ENCODE data around the gene RPUSD2. TPM values are rescaled to one million over a fixed set of nuclear protein-coding genes. Genes with fewer than 3 reads are reported as not detected.

The RPUSD2 gene
- 13.4 and 18.7 TPM in 2 replicates for total RNA-seq

GRCh38 chr15:40569129-40569953, at the start of gene RPUSD2:
Gene RPUSD2 (plus strand): TSS chr15:40569299. CDS start chr15:40569338, 39 bp downstream.

GRCh38 chr15:40564591-40565332, 4.3 kb upstream of the RPUSD2 start, which contains the start of gene CCDC32:
Gene CCDC32 (minus strand): TSS chr15:40565042. CDS start chr15:40563015, 2,027 bp downstream.

GRCh38 chr15:40593588-40594428, 24.7 kb downstream of the RPUSD2 start, which contains the start of gene KNL1:
Gene KNL1 (plus strand): TSS chr15:40594249. CDS start chr15:40602932, 8,683 bp downstream.

Other genes starting within 250 kb of the RPUSD2 start
- gene INAFM2, start 245.6 kb upstream of the RPUSD2 start, total RNA-seq: 14.7 and 15.4 TPM in 2 replicates
- gene CCDC9B, start 228.4 kb upstream of the RPUSD2 start, total RNA-seq: 3.9 and 8.0 TPM in 2 replicates
- gene PHGR1, start 218.3 kb upstream of the RPUSD2 start, total RNA-seq: not detected in 2 replicates
- gene DISP2, start 211.1 kb upstream of the RPUSD2 start, total RNA-seq: 0.94 and 1.4 TPM in 2 replicates
- 32.8 and 79.5 TPM in 2 replicates for gene KNSTRN, start 186.6 kb upstream of the RPUSD2 start, total RNA-seq
- gene IVD, start 163.5 kb upstream of the RPUSD2 start, total RNA-seq: 19.7 and 25.9 TPM in 2 replicates
- gene BAHD1, start 128.3 kb upstream of the RPUSD2 start, total RNA-seq: 10.1 and 12.2 TPM in 2 replicates
- gene CHST14, start 98.3 kb upstream of the RPUSD2 start, total RNA-seq: 7.9 and 8.6 TPM in 2 replicates
- 16.8 and 22.9 TPM in 2 replicates for gene CCDC32, start 4.3 kb upstream of the RPUSD2 start, total RNA-seq
- gene KNL1, start 24.9 kb downstream of the RPUSD2 start, total RNA-seq: 9.7 and 23.4 TPM in 2 replicates
- gene RAD51, start 125.9 kb downstream of the RPUSD2 start, total RNA-seq: 4.2 and 15.0 TPM in 2 replicates
- 13.6 and 18.5 TPM in 2 replicates for gene RMDN3, start 186.0 kb downstream of the RPUSD2 start, total RNA-seq
- gene GCHFR, start 194.8 kb downstream of the RPUSD2 start, total RNA-seq: 7.1 and 14.5 TPM in 2 replicates
- not detected in 2 replicates for gene C15orf62, start 200.7 kb downstream of the RPUSD2 start, total RNA-seq
- gene ZFYVE19, start 237.8 kb downstream of the RPUSD2 start, total RNA-seq: 40.8 and 42.6 TPM in 2 replicates
- 23.6 and 70.7 TPM in 2 replicates for gene DNAJC17, start 238.2 kb downstream of the RPUSD2 start, total RNA-seq